ENCODE results near the gene STK32C.
"Not testable (repeated sequence)": the region's sequence is repeated elsewhere in the genome, so short reads cannot be mapped to it uniquely, and the experiment has no call there.

STK32C gene

GRCh38 chr10:132163278-132163765 lies 144.4 kb downstream of the STK32C start:
- DNase-seq (ENCODE audit: insufficient read length, low spot score) (peak; percentile 65), FAIRE-seq (peak; percentile 86)
- TF ChIP-seq POLR2A (IDR thresholded peaks at IDR 0.05; ENCODE audit: low read depth, low read length), result no peak

GRCh38 chr10:132162590-132163277 lies 145.0 kb downstream of the STK32C start:
- TF ChIP-seq POLR2A (IDR thresholded peaks at IDR 0.05; ENCODE audit: low read depth, low read length), result no peak
- DNase-seq (ENCODE audit: insufficient read length, low spot score), result no peak
- no peak for FAIRE-seq

DNA sequence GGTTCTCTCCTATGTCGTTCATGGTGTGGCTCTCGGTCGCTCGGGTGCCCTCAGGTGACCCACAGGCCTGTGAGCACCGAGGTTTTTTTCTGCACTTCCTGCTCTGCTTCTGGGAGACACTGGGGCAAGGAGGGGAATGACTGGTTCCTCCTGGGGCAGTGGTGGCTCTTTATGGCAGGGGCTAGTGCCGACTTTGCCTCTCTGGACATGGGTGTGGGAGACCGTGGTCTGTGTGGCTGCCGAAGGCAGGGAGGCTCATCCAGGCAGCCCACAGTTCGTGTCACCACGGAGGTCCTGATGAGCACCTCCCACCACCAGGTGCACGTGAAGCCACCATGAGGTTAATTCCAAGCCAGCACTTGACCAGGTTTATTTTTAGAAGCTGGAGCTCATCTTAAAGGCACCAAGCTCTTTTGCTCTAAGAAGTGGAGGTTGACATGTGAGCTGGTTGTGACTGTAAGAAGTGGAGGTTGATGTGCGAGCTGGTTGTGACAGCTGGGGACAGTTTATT lies 145.7 kb downstream of the STK32C start:
- no peak for TF ChIP-seq POLR2A (IDR thresholded peaks at IDR 0.05; ENCODE audit: low read depth, low read length)
- FAIRE-seq (no peak), DNase-seq (ENCODE audit: insufficient read length, low spot score) (no peak)

DNA sequence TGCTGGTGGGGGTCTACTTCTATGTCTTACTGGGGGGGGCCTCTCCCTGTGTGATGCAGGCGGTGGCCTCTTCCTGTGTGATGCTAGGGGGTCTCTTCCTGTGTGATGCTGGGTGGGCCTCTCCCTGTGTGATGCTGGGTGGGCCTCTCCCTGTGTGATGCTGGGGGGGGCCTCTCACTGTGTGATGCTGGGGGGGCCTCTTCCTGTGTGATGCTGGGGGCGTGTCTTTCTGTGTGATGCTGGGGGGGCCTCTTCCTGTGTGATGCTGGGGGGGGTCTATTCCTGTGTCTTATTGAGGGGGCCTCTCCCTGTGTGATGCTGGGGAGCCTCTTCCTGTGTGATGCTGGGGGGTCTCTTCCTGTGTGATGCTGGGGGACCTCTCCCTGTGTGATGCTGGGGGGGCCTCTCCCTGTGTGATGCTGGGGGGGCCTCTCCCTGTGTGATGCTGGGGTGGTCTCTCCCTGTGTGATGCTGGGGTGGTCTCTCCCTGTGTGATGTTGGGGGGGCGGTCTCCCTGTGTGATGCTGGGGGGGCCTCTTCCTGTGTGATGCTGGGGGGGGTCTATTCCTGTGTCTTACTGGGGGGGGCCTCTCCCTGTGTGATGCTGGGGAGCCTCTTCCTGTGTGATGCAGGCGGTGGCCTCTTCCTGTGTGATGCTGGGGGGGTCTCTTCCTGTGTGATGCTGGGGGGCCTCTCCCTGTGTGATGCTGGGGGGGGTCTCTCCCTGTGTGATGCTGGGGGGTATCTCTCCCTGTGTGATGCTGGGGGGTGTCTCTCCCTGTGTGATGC lies 146.7 kb downstream of the STK32C start:
- FAIRE-seq; DNase-seq (ENCODE audit: insufficient read length, low spot score): not testable (repeated sequence)

DNA sequence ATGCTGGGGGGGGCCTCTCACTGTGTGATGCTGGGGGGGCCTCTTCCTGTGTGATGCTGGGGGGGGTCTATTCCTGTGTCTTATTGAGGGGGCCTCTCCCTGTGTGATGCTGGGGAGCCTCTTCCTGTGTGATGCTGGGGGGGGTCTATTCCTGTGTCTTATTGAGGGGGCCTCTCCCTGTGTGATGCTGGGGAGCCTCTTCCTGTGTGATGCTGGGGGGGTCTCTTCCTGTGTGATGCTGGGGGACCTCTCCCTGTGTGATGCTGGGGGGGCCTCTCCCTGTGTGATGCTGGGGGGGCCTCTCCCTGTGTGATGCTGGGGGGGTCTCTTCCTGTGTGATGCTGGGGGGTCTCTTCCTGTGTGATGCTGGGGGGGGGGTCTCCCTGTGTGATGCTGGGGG lies 147.5 kb downstream of the STK32C start:
- DNase-seq (ENCODE audit: insufficient read length, low spot score); FAIRE-seq: not testable (repeated sequence)

- not testable (repeated sequence) for FAIRE-seq; DNase-seq (ENCODE audit: insufficient read length, low spot score)
These were observed 148.2 kb downstream of the STK32C start for GRCh38 chr10:132159302-132160230.

DNA sequence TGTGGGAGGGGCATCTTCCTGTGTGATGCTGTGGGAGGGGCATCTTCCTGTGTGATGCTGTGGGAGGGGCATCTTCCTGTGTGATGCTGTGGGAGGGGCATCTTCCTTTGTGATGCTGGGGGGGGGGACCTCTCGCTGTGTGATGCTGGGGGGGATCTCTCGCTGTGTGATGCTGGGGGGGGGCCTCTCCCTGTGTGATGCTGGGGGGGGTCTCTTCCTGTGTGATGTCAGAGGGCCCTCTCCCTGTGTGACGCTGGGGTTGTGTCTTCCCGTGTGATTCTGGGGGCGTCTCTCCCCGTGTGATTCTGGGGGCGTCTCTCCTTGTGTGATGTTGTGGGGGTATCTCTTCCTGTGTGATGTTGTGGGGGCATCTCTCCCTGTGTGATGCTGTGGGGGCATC lies 148.9 kb downstream of the STK32C start:
- DNase-seq (ENCODE audit: insufficient read length, low spot score), result no peak
- TF ChIP-seq POLR2A (IDR thresholded peaks at IDR 0.05; ENCODE audit: low read depth, low read length), result no peak
- no peak for FAIRE-seq

GRCh38 chr10:132158122-132158741 lies 149.5 kb downstream of the STK32C start:
- no peak for TF ChIP-seq POLR2A (IDR thresholded peaks at IDR 0.05; ENCODE audit: low read depth, low read length)
- DNase-seq (ENCODE audit: insufficient read length, low spot score) (peak; percentile 44), FAIRE-seq (no peak)
